ENCODE data around the gene TTLL5. TPM values are rescaled to one million over a fixed set of nuclear protein-coding genes. Genes with fewer than 3 reads are reported as not detected.
A peak's percentile ranks its signal among the peaks of the same experiment; 100 is the strongest.

TTLL5 gene
- total and polyA plus RNA-seq, 9 of the 15 experiments (the other 6 are each of a cell fraction or from before 2014, with no cell fraction given): 4.1 to 18.9 (median 12.6) TPM

DNA sequence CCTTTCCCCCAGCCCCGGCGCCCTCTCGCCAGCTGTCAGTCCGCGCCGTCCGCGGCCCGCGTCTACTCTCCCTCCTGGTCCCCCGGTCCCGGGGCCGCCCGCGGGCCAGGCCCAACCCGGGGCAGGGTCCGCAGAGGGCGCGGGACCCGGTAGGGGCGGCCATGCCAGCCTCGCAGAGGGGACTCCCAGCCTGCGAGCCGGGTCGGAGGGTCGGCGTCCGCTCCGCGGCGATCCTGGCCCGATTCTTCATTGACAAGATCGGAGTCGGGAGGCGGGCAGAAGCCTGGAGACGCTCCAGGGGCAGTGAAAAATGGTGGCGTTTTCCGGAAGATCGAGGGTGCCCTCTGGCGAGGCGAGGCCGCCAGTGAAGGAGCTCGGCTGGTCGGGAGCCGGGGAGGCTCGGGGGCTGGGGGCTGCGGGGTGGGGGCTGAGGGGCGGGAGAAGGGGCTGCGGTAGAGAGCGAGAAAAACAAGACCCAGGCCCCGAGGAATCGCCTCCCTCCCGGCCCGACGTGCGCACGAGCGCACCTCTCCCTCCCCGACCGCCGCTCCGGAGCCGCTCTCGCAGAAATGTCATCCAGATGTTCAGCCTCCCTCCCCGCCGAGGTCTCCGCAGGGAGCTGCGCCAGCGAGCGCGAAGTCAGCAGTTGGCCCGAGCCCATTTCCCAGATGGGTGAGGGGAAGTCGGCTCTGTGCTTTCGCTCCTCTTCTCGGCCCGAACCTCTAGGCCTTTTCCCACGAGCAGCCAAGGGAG is 321.4 kb downstream of the TTLL5 start (continued):
- TF ChIP-seq, protein P1, sequence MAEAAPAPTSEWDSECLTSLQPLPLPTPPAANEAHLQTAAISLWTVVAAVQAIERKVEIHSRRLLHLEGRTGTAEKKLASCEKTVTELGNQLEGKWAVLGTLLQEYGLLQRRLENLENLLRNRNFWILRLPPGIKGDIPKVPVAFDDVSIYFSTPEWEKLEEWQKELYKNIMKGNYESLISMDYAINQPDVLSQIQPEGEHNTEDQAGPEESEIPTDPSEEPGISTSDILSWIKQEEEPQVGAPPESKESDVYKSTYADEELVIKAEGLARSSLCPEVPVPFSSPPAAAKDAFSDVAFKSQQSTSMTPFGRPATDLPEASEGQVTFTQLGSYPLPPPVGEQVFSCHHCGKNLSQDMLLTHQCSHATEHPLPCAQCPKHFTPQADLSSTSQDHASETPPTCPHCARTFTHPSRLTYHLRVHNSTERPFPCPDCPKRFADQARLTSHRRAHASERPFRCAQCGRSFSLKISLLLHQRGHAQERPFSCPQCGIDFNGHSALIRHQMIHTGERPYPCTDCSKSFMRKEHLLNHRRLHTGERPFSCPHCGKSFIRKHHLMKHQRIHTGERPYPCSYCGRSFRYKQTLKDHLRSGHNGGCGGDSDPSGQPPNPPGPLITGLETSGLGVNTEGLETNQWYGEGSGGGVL (CRISPR knock-in tag; IDR thresholded peaks at IDR 0.05): no peak
- TF ChIP-seq PRMT5 (CRISPR knock-in tag; IDR thresholded peaks at IDR 0.05) (no peak), JUNB (CRISPR knock-in tag; conservative IDR thresholded peaks at IDR 0.05) (no peak), MBD2 (IDR thresholded peaks at IDR 0.05; ENCODE audit: borderline replicate concordance, low read depth) (no peak), ZBTB8A (IDR thresholded peaks at IDR 0.05; ENCODE audit: partially characterized antibody) (no peak), POLR2G (IDR thresholded peaks at IDR 0.05; ENCODE audit: low read depth, low read length) (peak; percentile 59; the same call in 1 of the 2 replicates), ZNF780A (CRISPR knock-in tag; IDR thresholded peaks at IDR 0.05) (no peak), PHF8 (IDR thresholded peaks at IDR 0.05; ENCODE audit: borderline replicate concordance, low read length) (peak; percentile 31; the same call in 1 of the 2 replicates), KAT2B (IDR thresholded peaks at IDR 0.05; ENCODE audit: low read depth, low read length) (no peak), KDM1A (IDR thresholded peaks at IDR 0.05) (no peak), TARDBP (IDR thresholded peaks at IDR 0.05) (no peak), ZSCAN29 (IDR thresholded peaks at IDR 0.05) (no peak), ZEB2 (IDR thresholded peaks at IDR 0.05) (no peak), RBM14 (IDR thresholded peaks at IDR 0.05; ENCODE audit: borderline replicate concordance, insufficient read depth, low read depth, low read length) (no peak), KAT7 (CRISPR knock-in tag; IDR thresholded peaks at IDR 0.05; ENCODE audit: borderline replicate concordance) (no peak), HNRNPL (IDR thresholded peaks at IDR 0.05; ENCODE audit: low read depth, low read length) (no peak)
- TF ChIP-seq, protein P2, sequence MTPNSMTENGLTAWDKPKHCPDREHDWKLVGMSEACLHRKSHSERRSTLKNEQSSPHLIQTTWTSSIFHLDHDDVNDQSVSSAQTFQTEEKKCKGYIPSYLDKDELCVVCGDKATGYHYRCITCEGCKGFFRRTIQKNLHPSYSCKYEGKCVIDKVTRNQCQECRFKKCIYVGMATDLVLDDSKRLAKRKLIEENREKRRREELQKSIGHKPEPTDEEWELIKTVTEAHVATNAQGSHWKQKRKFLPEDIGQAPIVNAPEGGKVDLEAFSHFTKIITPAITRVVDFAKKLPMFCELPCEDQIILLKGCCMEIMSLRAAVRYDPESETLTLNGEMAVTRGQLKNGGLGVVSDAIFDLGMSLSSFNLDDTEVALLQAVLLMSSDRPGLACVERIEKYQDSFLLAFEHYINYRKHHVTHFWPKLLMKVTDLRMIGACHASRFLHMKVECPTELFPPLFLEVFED (CRISPR knock-in tag; conservative IDR thresholded peaks at IDR 0.05): no peak
- TF ChIP-seq, protein P3, sequence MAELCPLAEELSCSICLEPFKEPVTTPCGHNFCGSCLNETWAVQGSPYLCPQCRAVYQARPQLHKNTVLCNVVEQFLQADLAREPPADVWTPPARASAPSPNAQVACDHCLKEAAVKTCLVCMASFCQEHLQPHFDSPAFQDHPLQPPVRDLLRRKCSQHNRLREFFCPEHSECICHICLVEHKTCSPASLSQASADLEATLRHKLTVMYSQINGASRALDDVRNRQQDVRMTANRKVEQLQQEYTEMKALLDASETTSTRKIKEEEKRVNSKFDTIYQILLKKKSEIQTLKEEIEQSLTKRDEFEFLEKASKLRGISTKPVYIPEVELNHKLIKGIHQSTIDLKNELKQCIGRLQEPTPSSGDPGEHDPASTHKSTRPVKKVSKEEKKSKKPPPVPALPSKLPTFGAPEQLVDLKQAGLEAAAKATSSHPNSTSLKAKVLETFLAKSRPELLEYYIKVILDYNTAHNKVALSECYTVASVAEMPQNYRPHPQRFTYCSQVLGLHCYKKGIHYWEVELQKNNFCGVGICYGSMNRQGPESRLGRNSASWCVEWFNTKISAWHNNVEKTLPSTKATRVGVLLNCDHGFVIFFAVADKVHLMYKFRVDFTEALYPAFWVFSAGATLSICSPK (IDR thresholded peaks at IDR 0.05; ENCODE audit: borderline replicate concordance): no peak
- TF ChIP-seq, protein P4, sequence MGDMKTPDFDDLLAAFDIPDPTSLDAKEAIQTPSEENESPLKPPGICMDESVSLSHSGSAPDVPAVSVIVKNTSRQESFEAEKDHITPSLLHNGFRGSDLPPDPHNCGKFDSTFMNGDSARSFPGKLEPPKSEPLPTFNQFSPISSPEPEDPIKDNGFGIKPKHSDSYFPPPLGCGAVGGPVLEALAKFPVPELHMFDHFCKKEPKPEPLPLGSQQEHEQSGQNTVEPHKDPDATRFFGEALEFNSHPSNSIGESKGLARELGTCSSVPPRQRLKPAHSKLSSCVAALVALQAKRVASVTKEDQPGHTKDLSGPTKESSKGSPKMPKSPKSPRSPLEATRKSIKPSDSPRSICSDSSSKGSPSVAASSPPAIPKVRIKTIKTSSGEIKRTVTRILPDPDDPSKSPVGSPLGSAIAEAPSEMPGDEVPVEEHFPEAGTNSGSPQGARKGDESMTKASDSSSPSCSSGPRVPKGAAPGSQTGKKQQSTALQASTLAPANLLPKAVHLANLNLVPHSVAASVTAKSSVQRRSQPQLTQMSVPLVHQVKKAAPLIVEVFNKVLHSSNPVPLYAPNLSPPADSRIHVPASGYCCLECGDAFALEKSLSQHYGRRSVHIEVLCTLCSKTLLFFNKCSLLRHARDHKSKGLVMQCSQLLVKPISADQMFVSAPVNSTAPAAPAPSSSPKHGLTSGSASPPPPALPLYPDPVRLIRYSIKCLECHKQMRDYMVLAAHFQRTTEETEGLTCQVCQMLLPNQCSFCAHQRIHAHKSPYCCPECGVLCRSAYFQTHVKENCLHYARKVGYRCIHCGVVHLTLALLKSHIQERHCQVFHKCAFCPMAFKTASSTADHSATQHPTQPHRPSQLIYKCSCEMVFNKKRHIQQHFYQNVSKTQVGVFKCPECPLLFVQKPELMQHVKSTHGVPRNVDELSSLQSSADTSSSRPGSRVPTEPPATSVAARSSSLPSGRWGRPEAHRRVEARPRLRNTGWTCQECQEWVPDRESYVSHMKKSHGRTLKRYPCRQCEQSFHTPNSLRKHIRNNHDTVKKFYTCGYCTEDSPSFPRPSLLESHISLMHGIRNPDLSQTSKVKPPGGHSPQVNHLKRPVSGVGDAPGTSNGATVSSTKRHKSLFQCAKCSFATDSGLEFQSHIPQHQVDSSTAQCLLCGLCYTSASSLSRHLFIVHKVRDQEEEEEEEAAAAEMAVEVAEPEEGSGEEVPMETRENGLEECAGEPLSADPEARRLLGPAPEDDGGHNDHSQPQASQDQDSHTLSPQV (IDR thresholded peaks at IDR 0.05): no peak
